SKM-1 treated with dmso at 0.1 percent for 144 hours (cell line): ENCODE results near the gene RXRA.

Source experiments
- DNase-seq: peaks from one replicate; lab custom pipeline; 2025; ENCODE audit not compliant: unreplicated experiment; lab: John Stamatoyannopoulos, UW

Gene RXRA

DNA sequence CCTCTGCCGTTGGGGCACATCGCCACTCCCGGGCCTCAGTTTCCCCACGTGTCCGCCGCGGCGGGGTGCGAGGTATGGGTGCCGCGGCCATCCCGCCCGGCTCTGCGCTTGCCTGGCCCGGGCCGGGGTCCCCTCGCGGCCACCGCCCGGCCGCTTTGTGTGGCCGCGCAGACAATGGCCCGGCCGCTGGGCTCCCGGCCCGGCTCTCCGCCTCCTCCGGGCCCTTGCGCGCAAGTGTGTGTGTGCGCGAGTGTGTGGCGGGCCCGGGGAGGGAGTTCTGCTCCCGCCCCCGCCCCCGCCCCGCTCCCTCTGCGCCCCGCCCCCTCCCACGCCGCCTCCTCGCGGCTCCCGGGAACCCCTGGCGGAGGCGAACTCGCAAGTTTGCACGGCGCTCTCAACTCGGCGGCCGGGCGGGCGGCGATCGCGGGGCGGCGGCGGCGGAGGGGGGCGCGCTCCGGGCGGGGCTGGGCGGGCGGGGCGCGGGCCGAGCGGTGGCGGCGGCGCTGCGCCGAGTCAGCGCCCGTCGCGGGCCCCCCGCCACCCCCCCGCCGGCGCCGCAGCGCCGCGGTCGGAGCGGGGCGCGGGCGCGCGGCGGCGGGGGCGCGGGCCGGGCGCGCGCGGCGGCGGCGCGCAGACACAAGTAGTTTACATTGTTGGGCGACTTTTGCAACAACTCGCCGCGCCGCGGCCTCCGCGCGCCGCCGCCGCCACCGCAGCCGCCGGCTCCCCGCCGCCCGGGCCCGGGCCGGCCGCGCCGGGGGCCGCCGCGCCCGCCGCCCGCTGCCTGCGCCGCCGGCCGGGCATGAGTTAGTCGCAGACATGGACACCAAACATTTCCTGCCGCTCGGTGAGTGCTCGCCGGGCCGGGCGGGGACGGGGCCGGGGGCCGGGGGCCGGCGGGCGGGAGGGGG, at the start of gene RXRA:
TSS of gene RXRA (plus strand) at position 643 of the 911 bp plus-strand sequence. CDS start at position 820, 177 bp downstream.
- DNase-seq = peak; percentile 77

DNA sequence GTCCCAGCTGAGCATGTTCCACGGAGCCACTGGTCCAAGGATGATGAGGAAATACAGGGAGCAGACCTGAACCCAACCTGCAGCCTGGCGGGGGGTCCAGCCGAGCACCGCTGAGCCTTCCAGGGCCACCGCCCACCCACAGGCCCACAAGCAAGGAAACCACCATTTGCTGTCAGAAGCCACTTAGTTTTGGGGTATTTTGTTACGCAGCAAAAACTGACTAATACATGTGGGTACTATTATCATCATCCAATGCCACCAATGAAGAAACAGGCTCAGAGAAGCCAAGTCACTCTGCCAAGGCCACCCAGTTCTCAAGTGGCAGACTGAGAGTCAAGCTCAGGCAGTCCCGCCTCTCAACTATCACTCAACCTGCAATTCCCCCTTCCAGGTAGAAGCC, 48.0 kb upstream of the RXRA start:
- no peak for DNase-seq

DNA sequence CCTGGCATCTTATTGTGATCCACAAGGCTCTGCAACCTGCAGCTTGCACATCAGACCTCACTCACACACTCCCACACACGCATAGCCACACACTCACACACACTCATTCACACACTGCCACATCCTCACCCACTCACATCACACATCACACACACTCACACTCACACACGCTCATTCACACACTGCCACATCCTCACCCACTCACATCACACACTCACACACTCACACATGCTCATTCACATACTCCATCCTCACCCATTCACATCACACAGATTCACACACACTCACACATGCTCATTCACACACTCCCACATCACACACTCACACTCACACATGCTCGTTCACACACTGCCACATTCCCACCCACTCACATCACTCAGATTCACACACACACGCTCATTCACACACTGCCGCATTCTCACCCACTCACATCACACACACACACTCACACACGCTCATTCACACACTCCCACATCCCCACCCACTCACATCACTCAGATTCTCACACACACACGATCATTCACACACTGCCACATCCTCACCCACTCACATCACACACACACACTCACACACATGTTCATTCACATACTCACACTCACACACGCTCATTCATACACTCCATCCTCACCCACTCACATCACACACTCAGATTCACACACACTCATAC, 47.1 kb upstream of the RXRA start:
- DNase-seq = no peak

GRCh38 chr9:134282138-134282650, 44.1 kb upstream of the RXRA start:
- DNase-seq = no peak

DNA sequence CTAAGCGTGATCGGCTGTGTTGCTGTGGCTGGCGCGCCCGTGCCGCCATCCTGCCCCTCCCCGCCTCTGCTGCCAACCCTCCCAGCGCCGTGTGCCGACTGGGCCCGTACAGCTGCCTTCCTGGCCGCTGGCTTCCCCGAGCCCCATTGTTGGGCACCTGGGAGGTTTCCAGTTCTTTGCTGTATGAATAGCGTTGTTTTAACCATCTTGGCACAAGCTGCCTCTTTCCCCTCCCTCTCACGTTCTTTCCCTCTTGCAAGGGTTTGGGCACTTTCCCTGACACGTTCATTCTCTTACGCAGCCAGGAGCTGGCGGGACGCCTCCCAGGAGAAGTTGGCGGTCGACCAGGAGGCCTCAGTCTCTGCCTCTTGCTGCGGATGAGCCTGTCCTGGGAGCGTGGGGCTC, 43.1 kb upstream of the RXRA start:
- DNase-seq = no peak

DNA sequence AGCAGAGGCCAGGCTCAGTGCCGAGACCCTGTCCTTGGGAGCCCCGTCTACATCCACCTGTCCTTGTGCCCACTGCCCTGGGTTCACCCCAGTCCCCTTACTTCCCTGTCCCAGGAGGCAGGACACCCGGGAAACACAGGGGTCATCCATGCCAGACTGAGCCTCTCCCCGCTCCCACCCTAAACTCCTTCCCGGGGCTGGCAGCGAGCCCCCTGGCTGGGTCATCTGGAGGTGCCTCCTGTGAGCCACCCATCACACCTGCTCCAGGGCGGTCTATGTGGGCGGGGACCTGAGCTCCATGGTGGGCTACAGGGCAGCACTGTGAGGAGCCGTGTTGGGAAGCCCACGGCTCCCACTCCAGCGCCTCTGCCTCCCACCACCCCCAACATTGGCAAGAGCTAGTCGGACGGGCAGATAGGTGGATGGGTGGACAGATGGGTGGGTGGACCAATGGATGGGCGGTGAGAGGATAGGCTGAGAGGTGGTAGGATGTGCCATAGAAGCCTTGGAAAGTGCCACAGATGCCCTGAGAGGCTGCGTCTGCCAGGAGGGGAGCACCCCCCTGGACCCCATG, 42.5 kb upstream of the RXRA start:
- no peak for DNase-seq

- no peak for DNase-seq
Observed at GRCh38 chr9:134284273-134284672, 42.0 kb upstream of the RXRA start.

DNA sequence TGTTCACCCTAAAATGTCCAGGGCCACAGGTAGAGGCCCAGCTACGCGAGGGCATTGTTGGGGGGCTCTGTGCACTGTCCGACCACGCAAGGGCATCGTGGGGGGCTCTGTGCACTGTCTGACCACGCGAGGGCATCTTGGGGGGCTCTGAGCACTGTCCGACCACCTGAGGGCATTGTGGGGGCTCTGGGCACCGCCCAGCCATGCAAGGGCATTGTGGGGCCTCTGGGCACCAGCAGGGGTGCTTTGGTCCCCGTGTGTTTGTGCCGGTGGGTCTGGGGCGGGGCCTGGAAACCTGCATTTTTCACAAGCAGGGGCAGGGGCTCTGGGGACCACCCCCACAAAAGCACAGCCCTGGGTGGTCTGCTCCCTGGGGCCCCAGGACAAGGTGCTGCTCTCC, 41.5 kb upstream of the RXRA start:
- no peak for DNase-seq

GRCh38 chr9:134285215-134285845, 40.9 kb upstream of the RXRA start:
- no peak for DNase-seq

- DNase-seq = no peak
Observed at GRCh38 chr9:134286471-134287245, 39.6 kb upstream of the RXRA start.

DNA sequence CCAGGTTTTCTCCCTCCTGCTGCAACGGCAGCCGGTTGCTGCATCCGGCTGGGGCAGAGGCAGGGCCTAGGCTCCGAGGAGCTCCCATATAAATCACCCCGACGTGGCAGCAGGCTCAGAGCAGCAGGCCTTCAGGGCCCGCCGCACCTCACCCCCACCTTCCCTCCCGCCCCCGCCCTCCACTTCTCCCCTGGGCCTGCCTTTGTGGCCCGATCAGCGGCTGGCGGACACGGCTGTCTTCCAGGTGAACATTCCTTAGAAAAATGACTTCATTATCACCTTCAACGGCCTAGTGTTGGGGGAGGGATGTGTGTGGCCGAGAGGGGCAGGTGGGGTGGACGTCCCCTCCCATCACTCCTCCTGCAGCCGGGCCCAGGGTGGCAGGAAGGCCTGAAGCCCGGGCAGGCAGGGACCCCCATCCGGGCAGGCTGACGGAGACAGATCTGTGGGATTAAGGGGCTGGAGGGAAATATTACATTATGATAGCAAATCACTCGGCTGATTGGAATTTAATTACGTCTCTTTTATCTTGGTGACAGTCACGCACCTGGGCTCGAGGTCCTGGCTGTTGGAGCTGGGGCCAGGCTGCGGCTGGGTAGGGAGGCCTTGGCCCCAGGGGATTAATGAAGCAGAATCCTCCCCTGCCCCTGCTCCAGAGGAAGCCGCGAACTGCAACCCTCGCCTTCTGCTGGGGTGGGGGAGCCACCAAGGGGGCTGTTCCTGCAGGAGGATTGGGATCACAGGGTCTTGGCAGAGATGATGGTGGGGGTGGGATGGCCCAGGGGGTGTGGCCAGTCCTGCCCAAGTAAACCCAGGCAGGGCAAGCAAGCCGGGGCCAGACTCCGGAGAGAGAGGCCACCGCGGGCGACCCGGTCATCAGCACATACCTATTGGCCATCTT, 38.4 kb upstream of the RXRA start:
- no peak for DNase-seq

GRCh38 chr9:134288746-134289145, 37.5 kb upstream of the RXRA start:
- no peak for DNase-seq

DNA sequence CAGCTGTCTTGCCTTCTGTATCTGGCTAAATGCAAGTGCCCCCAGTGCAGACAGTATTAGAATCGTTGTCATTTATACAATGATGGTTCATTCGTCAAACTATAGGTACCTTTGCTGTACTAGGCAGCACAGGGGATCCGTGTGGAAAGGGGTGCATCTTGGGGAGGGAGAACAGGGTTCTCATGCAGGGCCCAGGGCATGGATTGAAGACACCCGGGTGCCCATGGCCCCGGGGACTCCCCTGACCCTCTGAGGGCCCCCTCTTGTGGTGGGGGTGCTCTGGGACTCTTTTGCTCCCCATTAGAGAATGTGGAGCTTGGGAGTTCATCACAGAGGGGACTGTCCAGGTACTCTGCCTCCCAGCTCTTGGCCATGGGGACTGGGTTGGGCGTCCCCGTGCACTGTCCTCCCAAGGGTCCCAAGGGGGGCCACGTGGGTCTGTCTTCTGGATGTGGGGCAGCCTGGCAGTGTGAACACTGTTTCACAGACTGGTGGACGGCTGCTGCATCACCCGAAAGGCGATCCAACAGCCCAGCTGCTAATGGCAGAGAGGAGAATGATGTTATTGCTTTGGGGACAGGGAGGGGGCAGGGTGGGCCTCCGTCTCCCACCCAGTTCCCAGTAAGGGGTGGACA, 36.9 kb upstream of the RXRA start:
- no peak for DNase-seq

DNA sequence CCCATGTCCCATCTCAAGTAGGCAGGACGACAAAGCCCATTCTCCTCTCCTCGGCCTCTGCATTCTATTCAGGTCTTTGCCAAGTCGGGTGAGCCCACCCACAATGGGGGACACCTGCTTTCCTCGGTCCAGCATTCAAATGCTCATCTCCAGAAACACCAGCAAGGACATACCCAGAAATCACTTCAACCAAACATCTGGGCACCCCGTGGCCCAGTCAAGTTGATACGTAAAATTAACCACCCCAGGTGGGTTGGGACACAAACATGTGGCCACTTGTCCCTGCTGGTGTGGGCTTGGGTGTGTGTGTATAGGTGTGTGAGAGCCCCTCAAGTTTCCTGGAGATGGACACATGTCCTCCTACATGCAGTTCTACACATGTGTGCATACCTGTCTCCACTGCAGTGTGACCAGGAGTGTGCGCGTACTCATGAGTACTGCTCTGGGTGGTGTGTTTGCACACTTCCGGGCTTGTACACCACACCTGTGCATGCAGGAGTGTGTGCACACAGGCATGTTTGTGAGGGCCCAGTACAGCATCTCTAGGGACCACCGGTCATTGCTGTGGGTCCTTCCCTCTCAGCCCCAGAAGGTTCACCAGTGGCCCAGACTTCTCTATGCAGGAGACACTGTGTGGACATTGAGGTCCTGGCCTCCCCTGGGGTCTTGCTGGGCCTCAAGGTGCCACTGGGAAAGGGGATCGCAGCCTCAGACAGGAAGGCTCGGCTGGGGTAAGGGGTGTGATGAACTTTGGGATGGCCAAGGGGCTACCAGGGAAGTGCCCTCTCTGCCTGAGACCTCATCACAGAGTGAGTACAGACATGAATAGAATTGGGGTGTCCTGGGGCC, 35.4 kb upstream of the RXRA start:
- no peak for DNase-seq

DNA sequence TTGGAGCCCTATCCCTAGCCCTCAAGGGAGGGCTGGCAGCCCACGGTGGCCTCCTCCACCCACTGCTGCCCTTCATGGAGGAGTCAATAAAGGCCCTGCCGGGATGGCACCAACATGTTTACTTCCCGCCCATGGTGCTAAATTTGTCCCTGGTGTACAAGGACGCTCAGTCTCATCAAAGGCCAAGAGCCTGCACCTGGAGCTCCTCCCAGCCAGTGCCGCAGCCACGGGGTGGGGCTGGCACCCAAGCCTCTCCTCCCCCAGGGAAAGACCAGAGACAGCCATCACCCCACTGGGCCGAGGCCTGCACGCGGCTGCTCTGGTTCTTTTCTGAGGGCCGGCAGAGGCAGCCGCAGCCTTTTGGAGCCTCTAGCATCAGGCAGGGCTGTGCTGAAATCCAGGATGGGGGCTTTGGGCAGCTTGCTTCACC, 34.8 kb upstream of the RXRA start:
- DNase-seq = no peak

DNA sequence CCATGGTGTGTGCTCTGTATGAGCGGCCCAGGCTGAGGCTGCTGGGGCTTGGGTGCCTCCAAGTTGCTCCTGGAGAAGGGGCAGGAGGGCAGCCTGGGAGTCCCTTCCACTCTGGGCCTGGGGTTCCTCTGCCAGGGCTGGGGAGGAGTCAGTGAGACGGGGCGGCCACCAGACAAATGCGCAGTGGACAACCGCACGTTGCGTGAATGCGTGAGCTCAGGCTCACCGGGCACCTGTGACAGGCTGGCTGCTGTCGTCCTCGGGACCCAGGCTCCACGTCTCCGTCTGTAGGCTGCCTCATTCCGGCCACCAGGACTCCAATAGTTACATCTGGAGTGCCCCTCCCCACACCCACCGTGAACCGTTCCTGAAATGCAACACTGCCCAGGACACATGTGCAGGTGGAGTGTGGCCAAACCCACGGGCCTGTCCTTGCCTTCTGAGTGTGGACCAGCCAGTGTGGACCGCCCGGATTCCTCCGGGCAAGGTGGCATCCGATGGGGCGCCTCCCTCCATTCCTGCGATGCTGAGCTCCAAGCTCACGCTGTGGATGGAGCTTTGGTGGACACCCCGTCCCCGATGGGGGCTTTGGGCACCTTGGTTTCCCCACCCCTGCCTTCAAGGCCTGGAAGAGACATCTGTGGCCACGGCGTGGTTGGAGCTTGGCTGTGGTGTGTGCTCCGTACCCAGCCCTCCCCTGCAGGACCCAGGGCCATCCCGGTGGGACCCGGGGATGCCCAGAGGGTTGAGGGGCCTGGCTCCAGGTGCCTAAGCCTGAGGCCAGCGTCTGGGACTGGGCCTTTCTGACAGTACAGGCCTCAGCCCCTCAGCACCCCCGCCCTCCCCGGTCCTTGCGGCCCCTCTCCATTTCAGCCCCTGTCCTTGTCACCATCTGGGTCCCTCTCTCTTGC, 34.0 kb upstream of the RXRA start:
- DNase-seq = no peak

- DNase-seq = no peak
Observed at GRCh38 chr9:134293031-134293521, 33.2 kb upstream of the RXRA start.
